HG02884 (cell line): Measurements from ENCODE around the gene WBP2.

Experiments used
- ATAC-seq: cut with Tn5 transposase; IDR thresholded peaks from one replicate; pipeline ENCODE4 v1.9.1; 2021; ENCODE audit warnings: mild to moderate bottlenecking, moderate library complexity; ENCODE audit not compliant: unreplicated experiment

Gene WBP2

GRCh38 chr17:75846692-75847613 lies 8.2 kb downstream of the WBP2 start:
- no peak for ATAC-seq

GRCh38 chr17:75845933-75846691 lies 9.0 kb downstream of the WBP2 start:
- ATAC-seq, result no peak

GRCh38 chr17:75845058-75845711 lies 9.9 kb downstream of the WBP2 start:
- ATAC-seq, result no peak

GRCh38 chr17:75844530-75845057 lies 10.5 kb downstream of the WBP2 start:
- no peak for ATAC-seq

- no peak for ATAC-seq
Observed at GRCh38 chr17:75843577-75844529, 11.3 kb downstream of the WBP2 start, which contains the start of gene UNC13D. Gene UNC13D (minus strand): TSS chr17:75844404. CDS start chr17:75844337, 67 bp downstream.

GRCh38 chr17:75842963-75843576 lies 12.1 kb downstream of the WBP2 start:
- ATAC-seq, result no peak

GRCh38 chr17:75842411-75842810 lies 12.7 kb downstream of the WBP2 start:
- no peak for ATAC-seq

- ATAC-seq, result no peak
Observed at GRCh38 chr17:75840799-75841164, 14.4 kb downstream of the WBP2 start.

GRCh38 chr17:75839942-75840798 lies 15.0 kb downstream of the WBP2 start:
- no peak for ATAC-seq

- ATAC-seq, result no peak
Observed at GRCh38 chr17:75838410-75838809, 16.7 kb downstream of the WBP2 start.

GRCh38 chr17:75837899-75838298 lies 17.2 kb downstream of the WBP2 start:
- ATAC-seq, result no peak

- ATAC-seq, result no peak
Observed at GRCh38 chr17:75836605-75837004, 18.5 kb downstream of the WBP2 start.

GRCh38 chr17:75835654-75835987 lies 19.5 kb downstream of the WBP2 start:
- no peak for ATAC-seq

GRCh38 chr17:75834928-75835653 lies 20.0 kb downstream of the WBP2 start:
- ATAC-seq, result no peak

- ATAC-seq, result no peak
Observed at GRCh38 chr17:75834279-75834920, 20.7 kb downstream of the WBP2 start.

- ATAC-seq, result no peak
Observed at GRCh38 chr17:75832652-75833400, 22.3 kb downstream of the WBP2 start.

- ATAC-seq, result no peak
Observed at GRCh38 chr17:75832164-75832651, 22.9 kb downstream of the WBP2 start.
